ENCODE measurements around the gene NKAIN4.

Gene NKAIN4

DNA sequence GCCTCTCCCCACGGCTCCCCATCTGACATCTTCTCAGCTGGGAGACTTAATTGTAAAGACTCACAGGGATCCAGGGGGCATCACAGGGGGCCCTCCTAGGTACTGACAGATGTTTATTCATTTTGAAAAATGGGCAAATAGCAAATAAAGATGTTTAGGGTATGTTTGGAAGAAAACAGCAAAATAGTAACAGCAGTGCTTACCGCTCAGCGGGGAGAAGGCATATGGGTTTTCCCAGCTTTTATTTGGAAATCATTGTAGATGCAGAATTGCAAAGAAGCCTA, 21.3 kb downstream of the NKAIN4 start:
- H3K27ac ChIP-seq = no peak overlapping the region
- TF ChIP-seq, protein P1, sequence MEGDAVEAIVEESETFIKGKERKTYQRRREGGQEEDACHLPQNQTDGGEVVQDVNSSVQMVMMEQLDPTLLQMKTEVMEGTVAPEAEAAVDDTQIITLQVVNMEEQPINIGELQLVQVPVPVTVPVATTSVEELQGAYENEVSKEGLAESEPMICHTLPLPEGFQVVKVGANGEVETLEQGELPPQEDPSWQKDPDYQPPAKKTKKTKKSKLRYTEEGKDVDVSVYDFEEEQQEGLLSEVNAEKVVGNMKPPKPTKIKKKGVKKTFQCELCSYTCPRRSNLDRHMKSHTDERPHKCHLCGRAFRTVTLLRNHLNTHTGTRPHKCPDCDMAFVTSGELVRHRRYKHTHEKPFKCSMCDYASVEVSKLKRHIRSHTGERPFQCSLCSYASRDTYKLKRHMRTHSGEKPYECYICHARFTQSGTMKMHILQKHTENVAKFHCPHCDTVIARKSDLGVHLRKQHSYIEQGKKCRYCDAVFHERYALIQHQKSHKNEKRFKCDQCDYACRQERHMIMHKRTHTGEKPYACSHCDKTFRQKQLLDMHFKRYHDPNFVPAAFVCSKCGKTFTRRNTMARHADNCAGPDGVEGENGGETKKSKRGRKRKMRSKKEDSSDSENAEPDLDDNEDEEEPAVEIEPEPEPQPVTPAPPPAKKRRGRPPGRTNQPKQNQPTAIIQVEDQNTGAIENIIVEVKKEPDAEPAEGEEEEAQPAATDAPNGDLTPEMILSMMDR (conservative IDR thresholded peaks at IDR 0.05) = no peak

DNA sequence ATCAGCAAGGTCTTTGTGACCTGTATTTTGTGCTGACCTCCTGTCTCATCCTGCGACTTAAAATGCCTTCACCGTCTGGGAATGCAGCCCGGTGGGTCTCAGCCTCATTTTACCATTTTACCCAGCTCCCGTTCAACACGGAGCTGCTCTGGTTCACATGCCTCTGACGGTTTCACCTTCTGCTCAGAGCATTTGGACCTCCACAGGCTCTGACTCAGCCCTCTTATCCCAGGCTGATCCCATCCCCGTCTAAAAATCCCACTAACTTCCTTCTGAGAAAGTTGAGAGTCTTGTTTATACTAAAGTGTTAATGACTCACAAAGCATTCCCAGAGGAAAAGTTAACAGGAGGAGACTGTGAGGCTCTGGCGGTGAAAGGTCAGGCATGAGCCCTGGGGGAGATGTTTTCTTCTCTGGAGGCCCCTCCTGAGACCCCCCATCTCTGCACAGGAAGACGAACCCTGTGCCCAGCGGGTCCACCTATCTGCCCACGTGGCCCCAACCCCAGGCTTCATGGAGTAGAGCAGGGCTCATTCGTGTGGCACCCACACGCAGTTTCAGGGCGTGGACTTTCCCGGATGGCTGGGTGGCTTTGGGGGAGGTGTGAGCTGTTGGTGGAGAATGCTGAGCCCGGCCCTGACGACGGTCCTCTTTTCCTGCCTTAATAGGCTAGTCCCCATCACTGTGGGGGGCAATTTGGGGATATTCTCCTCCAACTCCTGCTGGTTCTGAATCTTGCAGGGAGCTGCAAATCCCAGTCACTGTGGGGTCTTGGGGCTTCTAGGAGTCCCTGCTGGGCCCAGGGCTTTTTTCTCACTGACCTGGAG, 21.8 kb downstream of the NKAIN4 start:
- TF ChIP-seq, protein P1 (conservative IDR thresholded peaks at IDR 0.05) = no peak
- H3K27ac ChIP-seq = no peak overlapping the region

DNA sequence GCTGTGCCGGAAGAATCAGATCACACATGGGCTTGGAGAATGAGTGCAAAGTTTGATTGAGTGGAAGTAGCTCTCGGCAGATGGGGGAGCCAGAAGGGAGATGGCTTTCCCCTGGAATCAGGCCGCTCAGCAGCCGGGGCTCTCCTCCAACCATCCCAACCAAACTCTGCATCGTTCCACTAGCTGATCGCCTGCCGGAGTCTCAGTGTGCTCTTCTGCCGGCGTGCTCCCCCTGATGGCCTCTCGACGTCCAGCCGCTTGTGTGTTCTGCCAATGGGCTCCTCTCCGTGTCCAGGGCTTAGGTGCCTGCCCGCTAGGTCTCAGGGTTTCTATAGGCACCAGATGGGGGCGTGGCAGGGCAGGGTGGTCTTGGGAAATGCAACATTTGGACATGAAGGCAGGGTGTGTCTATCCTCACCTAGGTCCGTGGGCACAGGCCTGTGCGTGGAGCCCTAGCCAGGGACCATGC, 23.4 kb downstream of the NKAIN4 start:
- TF ChIP-seq, protein P1 (conservative IDR thresholded peaks at IDR 0.05) = peak; percentile 75
- H3K27ac ChIP-seq = no peak overlapping the region

DNA sequence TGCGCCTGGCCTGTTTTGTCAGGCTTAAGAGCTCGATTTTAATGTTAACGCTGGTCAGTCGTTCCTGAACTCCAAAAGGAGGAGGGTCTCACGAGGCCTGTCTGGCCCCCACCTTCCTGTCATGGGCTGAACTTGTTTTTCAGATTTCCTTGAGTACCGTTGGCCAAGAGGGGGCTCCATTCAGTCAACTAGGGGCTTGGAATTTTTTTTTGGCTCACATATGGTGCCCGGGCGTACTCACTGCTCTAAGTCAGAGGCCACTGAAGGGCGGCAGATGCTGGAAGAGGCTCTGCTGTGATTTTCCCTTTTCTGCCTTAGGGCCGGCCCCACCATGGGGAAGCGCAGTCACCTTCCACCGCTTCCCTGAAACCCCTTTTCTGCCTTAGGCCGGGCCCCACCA, 25.5 kb downstream of the NKAIN4 start:
- H3K27ac ChIP-seq = no peak overlapping the region
- TF ChIP-seq, protein P1 (conservative IDR thresholded peaks at IDR 0.05) = no peak

DNA sequence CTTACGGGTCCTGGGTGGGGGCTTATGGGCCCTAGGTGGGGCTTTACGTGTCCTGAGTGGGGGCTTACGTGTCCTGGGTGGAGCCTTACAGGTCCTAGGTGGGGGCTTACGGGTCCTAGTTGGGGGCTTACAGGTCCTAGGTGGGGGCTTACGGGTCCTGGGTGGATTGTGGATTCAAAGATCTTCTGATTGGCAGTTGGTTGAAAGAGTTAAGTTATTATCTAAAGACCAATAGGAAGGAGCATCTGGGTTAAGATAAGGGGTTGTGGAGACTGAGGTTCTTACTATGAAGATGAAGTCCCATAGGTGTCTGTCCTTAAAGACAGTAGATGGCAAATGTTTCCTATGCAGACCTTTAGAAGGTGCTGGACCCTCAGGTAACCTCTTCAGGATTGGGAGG, 27.0 kb downstream of the NKAIN4 start:
- no peak overlapping the region for H3K27ac ChIP-seq
- TF ChIP-seq, protein P1 (conservative IDR thresholded peaks at IDR 0.05) = no peak

DNA sequence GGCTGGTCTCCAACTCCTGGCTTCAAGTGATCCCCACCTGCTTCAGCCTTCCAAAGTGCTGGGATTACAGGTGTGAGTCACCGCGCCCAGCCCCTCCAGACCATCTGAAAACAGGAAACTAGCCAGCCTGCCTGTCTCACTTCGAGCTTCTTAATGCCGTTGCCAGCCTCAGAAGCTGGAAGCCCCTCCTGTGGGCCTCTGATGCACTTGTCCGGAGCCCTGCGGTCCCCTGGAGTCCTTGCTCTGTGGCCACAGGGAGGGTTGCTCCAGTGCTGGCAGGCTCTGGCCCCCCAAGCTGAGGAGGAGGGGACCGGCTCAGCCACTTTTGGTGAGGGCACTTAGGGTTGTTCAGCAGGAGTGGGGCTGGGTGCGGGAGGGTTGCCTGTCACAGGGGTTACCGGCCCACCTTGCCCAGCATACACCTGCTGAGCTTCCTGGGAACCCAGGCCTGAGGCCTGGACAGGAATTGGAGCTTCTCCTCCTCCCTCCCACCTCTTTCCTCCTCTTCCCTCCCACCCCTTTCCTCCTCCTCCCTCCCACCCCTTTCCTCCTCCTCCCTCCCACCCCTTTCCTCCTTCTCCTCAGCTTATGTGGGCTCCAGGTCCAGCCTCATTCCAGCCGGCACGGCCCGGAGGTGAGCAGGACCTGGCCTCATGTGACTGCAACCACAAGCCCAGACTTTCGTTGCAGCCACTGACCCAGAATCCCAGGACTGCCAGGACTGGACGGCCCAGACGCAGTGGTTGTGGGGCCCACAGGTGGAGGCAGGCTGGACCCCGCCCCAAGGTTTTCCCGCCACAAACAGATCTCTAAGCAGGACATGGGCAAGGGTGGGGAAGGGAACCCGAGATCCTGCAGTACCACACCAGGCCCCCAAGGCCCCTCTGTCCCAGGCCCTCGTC, 28.0 kb downstream of the NKAIN4 start:
- TF ChIP-seq, protein P1 (conservative IDR thresholded peaks at IDR 0.05) = no peak
- peak overlapping the region; percentile 71; the same call in 1 of the 2 replicates for H3K27ac ChIP-seq

DNA sequence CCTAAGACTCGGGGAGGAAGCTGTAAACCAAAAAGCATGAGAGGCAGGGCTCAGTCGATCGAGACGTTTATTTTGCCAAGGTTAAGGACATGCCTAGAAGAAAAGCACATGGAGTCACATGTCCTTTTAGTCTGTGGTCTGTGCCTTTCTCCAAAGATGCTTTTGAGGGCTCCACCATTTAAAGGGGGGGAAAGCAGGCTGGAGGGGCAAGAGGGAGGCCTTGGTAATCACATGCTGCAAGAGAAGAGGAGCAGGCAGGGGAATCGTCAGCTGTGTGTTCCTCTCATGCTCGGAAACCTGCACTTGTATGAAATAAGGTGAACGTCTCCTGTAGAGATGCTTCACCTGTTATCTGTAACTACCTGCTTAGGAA, 29.2 kb downstream of the NKAIN4 start:
- TF ChIP-seq, protein P1 (conservative IDR thresholded peaks at IDR 0.05) = no peak
- peak overlapping the region; percentile 71 for H3K27ac ChIP-seq

Data from VCaP (cell line).